Prostate gland (tissue), 2 donors: ENCODE measurements around the gene PSMF1. TPM values are rescaled to one million over a fixed set of nuclear protein-coding genes. Genes with fewer than 3 reads are reported as not detected.

Source experiments
- DNase-seq: peaks from one replicate; pipeline ENCODE4 v3.0.0-alpha.2; 2019; ENCODE audit warnings: low spot score
- H3K27ac ChIP-seq, 2 donors: fragments of 200-600 bp; sonication (generic); 2 replicates each; pipeline ENCODE4 v1.5.1; 2017 to 2019
- H3K27me3 ChIP-seq: fragments of 200-600 bp; sonication (generic); replicated peaks from 2 replicates; pipeline ENCODE4 v1.5.1; 2019; ENCODE audit not compliant: insufficient read depth
- H3K36me3 ChIP-seq, 2 donors: fragments of 200-600 bp; sonication (generic); 1 replicate in 1 of 2; 2 replicates in 1 of 2; pipeline versions ENCODE4 v1.5.1 to v1.8.1; 2017 to 2019
- H3K4me1 ChIP-seq: fragments of 200-600 bp; sonication (generic); replicated peaks from 2 replicates; pipeline ENCODE4 v1.5.1; 2019
- H3K4me3 ChIP-seq, 2 donors: fragments of 200-600 bp; sonication (generic); 2 replicates each; pipeline ENCODE4 v1.5.1; 2017 to 2019
- H3K9me3 ChIP-seq: fragments of 200-600 bp; sonication (generic); 2 replicates; pipeline ENCODE4 v1.5.1; 2017
- CTCF ChIP-seq, 4 experiments: fragments of 200-600 bp in 2 of 4; fragments of 450-650 bp in 2 of 4; sonication (generic) in 2 of 4; IDR thresholded peaks; 1 replicate in 3 of 4; 2 replicates in 1 of 4; pipeline ENCODE4 v1.5.1; 2016 to 2019; ENCODE audit warnings: antibody characterized with exemption in 4 of 4, mild to moderate bottlenecking in 2 of 4, moderate library complexity in 2 of 4
- POLR2A ChIP-seq: fragments of 450-650 bp; IDR thresholded peaks from one replicate; pipeline ENCODE4 v1.6.1; 2016; ENCODE audit warnings: antibody characterized with exemption, mild to moderate bottlenecking
- POLR2AphosphoS5 ChIP-seq: sonication (generic); formaldehyde crosslinking; IDR thresholded peaks from one replicate; pipeline ENCODE4 v1.6.1; 2017; ENCODE audit warnings: antibody characterized with exemption
- WGBS: methylation state at CpG from one replicate; pipeline ENCODE4 v1.1.5; 2018; 5-methylcytosine and 5-hydroxymethylcytosine counted together
- intact Hi-C: fragments of 100-400 bp; cut with DNase I; formaldehyde crosslinking; loops from one replicate; pipeline ENCODE4 v1.14.2; 2022
- total RNA-seq, 2 donors: library from RNA; depleted of rRNA; stranded (reverse); fragments of >200 nt; gene quantifications; one replicate each; pipeline ENCODE4 v1.1.0, GENCODE V29; 2016

The PSMF1 gene
- total RNA-seq, 2 donors from 2014 or later = 76.8 to 282 TPM

GRCh38 chr20:1150218-1150617 is 31.8 kb downstream of the PSMF1 start:
- no peak for DNase-seq
- 72% methylated on average over 4 of the region's 4 CpGs for WGBS
- no peaks in the 10 kb centered on the region for H3K9me3 ChIP-seq
- TF ChIP-seq POLR2AphosphoS5 = no peak
- TF ChIP-seq POLR2A = no peak
- TF ChIP-seq CTCF (IDR thresholded peaks at IDR 0.05) = no peak
- H3K27me3 ChIP-seq = no peaks in the 10 kb centered on the region
- H3K36me3 ChIP-seq = no peaks in the 10 kb centered on the region
- intact Hi-C loops = no loop called here
- no peaks in the 10 kb centered on the region for H3K4me1 ChIP-seq
- no peak overlapping the region for H3K27ac ChIP-seq
- no peak overlapping the region for H3K4me3 ChIP-seq

GRCh38 chr20:1150968-1151367 is 32.6 kb downstream of the PSMF1 start:
- no peaks in the 10 kb centered on the region for H3K27me3 ChIP-seq
- 96% methylated on average over 1 of the region's 1 CpG for WGBS
- H3K4me1 ChIP-seq = no peaks in the 10 kb centered on the region
- H3K36me3 ChIP-seq = no peaks in the 10 kb centered on the region
- H3K27ac ChIP-seq = no peak overlapping the region
- no peak for TF ChIP-seq POLR2A
- H3K9me3 ChIP-seq = no peaks in the 10 kb centered on the region
- intact Hi-C loops = no loop called here
- DNase-seq = no peak
- no peak overlapping the region for H3K4me3 ChIP-seq

GRCh38 chr20:1154226-1154625 is 35.8 kb downstream of the PSMF1 start:
- TF ChIP-seq CTCF (IDR thresholded peaks at IDR 0.05) (no peak), POLR2AphosphoS5 (no peak), POLR2A (no peak)
- no peak overlapping the region for H3K4me3 ChIP-seq
- intact Hi-C loops = no loop called here
- H3K36me3 ChIP-seq = no peaks in the 10 kb centered on the region
- no peak overlapping the region for H3K27ac ChIP-seq
- DNase-seq = no peak
- no peaks in the 10 kb centered on the region for H3K27me3 ChIP-seq
- H3K4me1 ChIP-seq = no peaks in the 10 kb centered on the region
- no peaks in the 10 kb centered on the region for H3K9me3 ChIP-seq

- Histone ChIP-seq H3K27me3 (no peaks in the 10 kb centered on the region), H3K9me3 (no peaks in the 10 kb centered on the region), H3K27ac (no peak overlapping the region), H3K4me3 (no peak overlapping the region), H3K36me3 (no peaks in the 10 kb centered on the region), H3K4me1 (no peaks in the 10 kb centered on the region)
- intact Hi-C loops = no loop called here
- 91% methylated on average over 1 of the region's 1 CpG for WGBS
- no peak for DNase-seq
- TF ChIP-seq CTCF (IDR thresholded peaks at IDR 0.05) = no peak
- no peak for TF ChIP-seq POLR2A
- TF ChIP-seq POLR2AphosphoS5 = no peak
Measured at GRCh38 chr20:1154691-1155090, 36.3 kb downstream of the PSMF1 start.

GRCh38 chr20:1155342-1155741 is 36.9 kb downstream of the PSMF1 start:
- no peaks in the 10 kb centered on the region for H3K9me3 ChIP-seq
- WGBS = 97% methylated on average over 3 of the region's 3 CpGs
- TF ChIP-seq POLR2A = no peak
- TF ChIP-seq CTCF (IDR thresholded peaks at IDR 0.05) = no peak
- TF ChIP-seq POLR2AphosphoS5 = no peak
- no peak overlapping the region for H3K4me3 ChIP-seq
- no peak overlapping the region for H3K27ac ChIP-seq
- no peaks in the 10 kb centered on the region for H3K27me3 ChIP-seq
- no peak for DNase-seq
- intact Hi-C loops = no loop called here
- no peaks in the 10 kb centered on the region for H3K4me1 ChIP-seq
- H3K36me3 ChIP-seq = peaks cover 0 to 2% of the 10 kb centered on the region in 2 donors
